ENCODE measurements around the gene PTPN2.
A peak's percentile ranks its signal among the peaks of the same experiment; 100 is the strongest.
"Not testable (repeated sequence)": the region's sequence is repeated elsewhere in the genome, so short reads cannot be mapped to it uniquely, and the experiment has no call there.

The PTPN2 gene

GRCh38 chr18:12883684-12884405 is at the start of gene PTPN2:
PTPN2 (minus strand) TSS chr18:12884237; CDS start chr18:12884141, 96 bp downstream.
- peak; percentile 84 to 90 for DNase-seq (ENCODE audit: low read depth in 2 of 2)

- no peak for DNase-seq (ENCODE audit: low read depth in 2 of 2)
Measured at GRCh38 chr18:12933327-12933726, 49.3 kb upstream of the PTPN2 start.

- DNase-seq (ENCODE audit: low read depth in 2 of 2), result no peak
Measured at GRCh38 chr18:12930908-12931307, 46.9 kb upstream of the PTPN2 start.

- DNase-seq (ENCODE audit: low read depth in 2 of 2), result no peak
Measured at GRCh38 chr18:12930376-12930775, 46.3 kb upstream of the PTPN2 start.

- no peak for DNase-seq (ENCODE audit: low read depth in 2 of 2)
Measured at GRCh38 chr18:12929477-12930083, 45.5 kb upstream of the PTPN2 start.

- DNase-seq (ENCODE audit: low read depth in 2 of 2), result no peak
Measured at GRCh38 chr18:12928641-12929040, 44.6 kb upstream of the PTPN2 start.

GRCh38 chr18:12928206-12928605 is 44.2 kb upstream of the PTPN2 start:
- DNase-seq (ENCODE audit: low read depth in 2 of 2), result no peak

- DNase-seq (ENCODE audit: low read depth in 2 of 2), result no peak
Measured at GRCh38 chr18:12924616-12925015, 40.6 kb upstream of the PTPN2 start.

GRCh38 chr18:12922266-12922665 is 38.2 kb upstream of the PTPN2 start:
- DNase-seq (ENCODE audit: low read depth in 2 of 2), result no peak

- DNase-seq (ENCODE audit: low read depth in 2 of 2), result no peak
Measured at GRCh38 chr18:12921178-12921577, 37.1 kb upstream of the PTPN2 start.

GRCh38 chr18:12911929-12912703 is 28.1 kb upstream of the PTPN2 start:
- no peak for DNase-seq (ENCODE audit: low read depth in 2 of 2)

- peak in 1 of 2 donors; percentile 18 for DNase-seq (ENCODE audit: low read depth in 2 of 2)
Measured at GRCh38 chr18:12911025-12911928, 27.2 kb upstream of the PTPN2 start.

GRCh38 chr18:12908706-12909105 is 24.7 kb upstream of the PTPN2 start:
- no peak for DNase-seq (ENCODE audit: low read depth in 2 of 2)

GRCh38 chr18:12907258-12907925 is 23.4 kb upstream of the PTPN2 start:
- DNase-seq (ENCODE audit: low read depth in 2 of 2), result no peak

- no peak for DNase-seq (ENCODE audit: low read depth in 2 of 2)
Measured at GRCh38 chr18:12906773-12907172, 22.7 kb upstream of the PTPN2 start.

- no peak for DNase-seq (ENCODE audit: low read depth in 2 of 2)
Measured at GRCh38 chr18:12906119-12906518, 22.1 kb upstream of the PTPN2 start.

- DNase-seq (ENCODE audit: low read depth in 2 of 2), result no peak
Measured at GRCh38 chr18:12904012-12904516, 20.0 kb upstream of the PTPN2 start.

GRCh38 chr18:12901208-12901607 is 17.2 kb upstream of the PTPN2 start:
- not testable (repeated sequence) for DNase-seq (ENCODE audit: low read depth in 2 of 2)

GRCh38 chr18:12896784-12897333 is 12.8 kb upstream of the PTPN2 start:
- DNase-seq (ENCODE audit: low read depth in 2 of 2), result not testable (repeated sequence)

GRCh38 chr18:12895626-12896025 is 11.6 kb upstream of the PTPN2 start:
- DNase-seq (ENCODE audit: low read depth in 2 of 2), result no peak

GRCh38 chr18:12895014-12895413 is 11.0 kb upstream of the PTPN2 start:
- no peak for DNase-seq (ENCODE audit: low read depth in 2 of 2)

Measured in activated CD8-positive, alpha-beta memory T cell treated with anti-CD3 and anti-CD28 coated beads for 4 hours (primary cell).